ENCODE results near the gene ITPR2.

ITPR2 gene

DNA sequence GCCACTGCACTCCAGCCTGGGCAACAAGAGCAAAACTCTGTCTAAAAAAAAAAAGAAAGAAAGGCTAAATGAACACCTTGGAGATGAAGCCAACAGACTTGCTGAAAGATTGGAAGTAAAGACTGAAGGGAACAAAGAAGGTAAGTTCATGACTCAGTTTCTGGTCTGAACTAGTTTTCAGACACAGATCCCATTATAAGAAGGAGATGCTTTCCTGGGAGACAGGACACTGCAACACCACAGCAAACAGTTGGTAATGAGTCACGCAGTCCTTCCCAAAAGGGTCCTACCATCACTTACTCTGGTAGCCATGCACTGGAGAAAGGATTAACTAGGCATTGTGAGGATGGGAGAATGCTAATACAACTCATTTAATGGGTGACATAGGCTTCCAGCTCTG, 540.4 kb downstream of the ITPR2 start:
- Histone ChIP-seq H3K4me3 (replicated peaks; ENCODE audit: insufficient read depth, low read length) (no peak overlapping the region), H3K27me3 (ENCODE audit: insufficient read depth, poor library complexity, severe bottlenecking) (no peaks in the 10 kb centered on the region), H3K27ac (replicated peaks) (no peak overlapping the region)
- no peak for DNase-seq (ENCODE audit: low read depth in 1 of 2, low spot score in 1 of 2)
- TF ChIP-seq POLR2AphosphoS5 (IDR thresholded peaks at IDR 0.05; ENCODE audit: low read depth) (no peak), SPI1 (IDR thresholded peaks at IDR 0.05; ENCODE audit: borderline replicate concordance, low read depth) (no peak), GABPA (IDR thresholded peaks at IDR 0.05; ENCODE audit: low read depth) (no peak)
- TF ChIP-seq, protein P1, sequence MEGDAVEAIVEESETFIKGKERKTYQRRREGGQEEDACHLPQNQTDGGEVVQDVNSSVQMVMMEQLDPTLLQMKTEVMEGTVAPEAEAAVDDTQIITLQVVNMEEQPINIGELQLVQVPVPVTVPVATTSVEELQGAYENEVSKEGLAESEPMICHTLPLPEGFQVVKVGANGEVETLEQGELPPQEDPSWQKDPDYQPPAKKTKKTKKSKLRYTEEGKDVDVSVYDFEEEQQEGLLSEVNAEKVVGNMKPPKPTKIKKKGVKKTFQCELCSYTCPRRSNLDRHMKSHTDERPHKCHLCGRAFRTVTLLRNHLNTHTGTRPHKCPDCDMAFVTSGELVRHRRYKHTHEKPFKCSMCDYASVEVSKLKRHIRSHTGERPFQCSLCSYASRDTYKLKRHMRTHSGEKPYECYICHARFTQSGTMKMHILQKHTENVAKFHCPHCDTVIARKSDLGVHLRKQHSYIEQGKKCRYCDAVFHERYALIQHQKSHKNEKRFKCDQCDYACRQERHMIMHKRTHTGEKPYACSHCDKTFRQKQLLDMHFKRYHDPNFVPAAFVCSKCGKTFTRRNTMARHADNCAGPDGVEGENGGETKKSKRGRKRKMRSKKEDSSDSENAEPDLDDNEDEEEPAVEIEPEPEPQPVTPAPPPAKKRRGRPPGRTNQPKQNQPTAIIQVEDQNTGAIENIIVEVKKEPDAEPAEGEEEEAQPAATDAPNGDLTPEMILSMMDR (IDR thresholded peaks at IDR 0.05; ENCODE audit: insufficient read depth, low read length), result no peak
- TF ChIP-seq, protein P2, sequence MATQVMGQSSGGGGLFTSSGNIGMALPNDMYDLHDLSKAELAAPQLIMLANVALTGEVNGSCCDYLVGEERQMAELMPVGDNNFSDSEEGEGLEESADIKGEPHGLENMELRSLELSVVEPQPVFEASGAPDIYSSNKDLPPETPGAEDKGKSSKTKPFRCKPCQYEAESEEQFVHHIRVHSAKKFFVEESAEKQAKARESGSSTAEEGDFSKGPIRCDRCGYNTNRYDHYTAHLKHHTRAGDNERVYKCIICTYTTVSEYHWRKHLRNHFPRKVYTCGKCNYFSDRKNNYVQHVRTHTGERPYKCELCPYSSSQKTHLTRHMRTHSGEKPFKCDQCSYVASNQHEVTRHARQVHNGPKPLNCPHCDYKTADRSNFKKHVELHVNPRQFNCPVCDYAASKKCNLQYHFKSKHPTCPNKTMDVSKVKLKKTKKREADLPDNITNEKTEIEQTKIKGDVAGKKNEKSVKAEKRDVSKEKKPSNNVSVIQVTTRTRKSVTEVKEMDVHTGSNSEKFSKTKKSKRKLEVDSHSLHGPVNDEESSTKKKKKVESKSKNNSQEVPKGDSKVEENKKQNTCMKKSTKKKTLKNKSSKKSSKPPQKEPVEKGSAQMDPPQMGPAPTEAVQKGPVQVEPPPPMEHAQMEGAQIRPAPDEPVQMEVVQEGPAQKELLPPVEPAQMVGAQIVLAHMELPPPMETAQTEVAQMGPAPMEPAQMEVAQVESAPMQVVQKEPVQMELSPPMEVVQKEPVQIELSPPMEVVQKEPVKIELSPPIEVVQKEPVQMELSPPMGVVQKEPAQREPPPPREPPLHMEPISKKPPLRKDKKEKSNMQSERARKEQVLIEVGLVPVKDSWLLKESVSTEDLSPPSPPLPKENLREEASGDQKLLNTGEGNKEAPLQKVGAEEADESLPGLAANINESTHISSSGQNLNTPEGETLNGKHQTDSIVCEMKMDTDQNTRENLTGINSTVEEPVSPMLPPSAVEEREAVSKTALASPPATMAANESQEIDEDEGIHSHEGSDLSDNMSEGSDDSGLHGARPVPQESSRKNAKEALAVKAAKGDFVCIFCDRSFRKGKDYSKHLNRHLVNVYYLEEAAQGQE (IDR thresholded peaks at IDR 0.05; ENCODE audit: insufficient replicate concordance, low read depth), result no peak

DNA sequence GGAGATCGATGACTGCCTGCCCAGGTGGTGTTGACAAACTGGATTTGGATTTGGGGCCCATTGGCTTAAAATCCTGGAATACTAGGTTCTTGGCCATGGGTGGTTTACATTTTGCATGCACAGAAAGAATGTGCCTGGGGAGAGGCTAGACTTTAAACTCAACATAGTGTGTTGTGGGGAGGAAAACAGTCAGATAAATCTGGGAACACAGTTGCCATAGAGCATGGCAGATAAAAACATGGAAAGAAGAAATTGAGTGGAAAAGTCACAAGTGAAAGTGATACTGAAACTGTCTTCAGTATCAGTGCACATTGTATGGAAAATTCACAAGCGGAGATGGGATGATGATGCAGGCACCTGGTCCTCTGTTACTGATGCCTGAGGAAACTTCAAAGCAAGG, 542.4 kb downstream of the ITPR2 start:
- DNase-seq (ENCODE audit: low read depth in 1 of 2, low spot score in 1 of 2), result no peak
- no peak overlapping the region for H3K27ac ChIP-seq (replicated peaks)
- no peak for TF ChIP-seq POLR2AphosphoS5 (IDR thresholded peaks at IDR 0.05; ENCODE audit: low read depth)
- no peak for TF ChIP-seq GABPA (IDR thresholded peaks at IDR 0.05; ENCODE audit: low read depth)
- TF ChIP-seq, protein P2 (IDR thresholded peaks at IDR 0.05; ENCODE audit: insufficient replicate concordance, low read depth), result no peak
- no peak for TF ChIP-seq SPI1 (IDR thresholded peaks at IDR 0.05; ENCODE audit: borderline replicate concordance, low read depth)
- TF ChIP-seq, protein P1 (IDR thresholded peaks at IDR 0.05; ENCODE audit: insufficient read depth, low read length), result no peak
- no peaks in the 10 kb centered on the region for H3K27me3 ChIP-seq (ENCODE audit: insufficient read depth, poor library complexity, severe bottlenecking)
- no peak overlapping the region for H3K4me3 ChIP-seq (replicated peaks; ENCODE audit: insufficient read depth, low read length)

DNA sequence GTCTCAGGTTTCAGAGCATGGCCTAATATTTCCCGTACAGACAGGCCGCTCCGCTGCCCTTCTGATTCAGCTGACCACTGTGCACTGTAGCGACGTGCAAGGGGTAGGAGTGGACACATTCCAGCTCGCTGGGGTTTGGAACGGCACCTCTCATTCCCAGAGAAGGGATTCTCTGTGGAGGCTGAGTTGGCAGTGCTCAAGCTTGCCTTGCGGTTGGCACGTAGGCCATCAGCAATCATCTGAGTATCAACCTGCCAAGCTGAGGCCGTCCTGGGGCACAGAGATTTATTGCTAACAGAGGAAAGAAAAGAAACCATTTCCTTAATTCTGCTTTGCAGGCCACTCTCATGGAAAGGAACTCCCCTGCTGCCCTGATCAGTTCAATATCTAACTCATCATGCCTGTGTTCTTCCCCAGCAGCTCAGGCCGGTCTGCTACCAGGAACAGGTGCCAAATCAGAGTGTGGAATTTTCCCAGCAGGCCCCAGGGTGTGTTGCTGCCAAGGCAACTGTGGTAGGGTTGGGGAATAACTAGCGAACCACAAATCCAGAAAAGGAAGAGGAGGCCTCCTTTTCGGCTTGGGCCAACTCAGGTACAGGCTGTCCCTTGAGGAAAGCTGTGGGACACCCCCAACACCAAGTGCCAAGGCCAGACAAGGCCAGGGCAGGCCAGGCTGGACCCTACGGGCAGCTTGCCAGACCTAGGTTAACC, 545.2 kb downstream of the ITPR2 start:
- H3K27me3 ChIP-seq (ENCODE audit: insufficient read depth, poor library complexity, severe bottlenecking), result no peaks in the 10 kb centered on the region
- no peak overlapping the region for H3K27ac ChIP-seq (replicated peaks)
- TF ChIP-seq POLR2AphosphoS5 (IDR thresholded peaks at IDR 0.05; ENCODE audit: low read depth) (no peak), GABPA (IDR thresholded peaks at IDR 0.05; ENCODE audit: low read depth) (no peak), SPI1 (IDR thresholded peaks at IDR 0.05; ENCODE audit: borderline replicate concordance, low read depth) (no peak)
- TF ChIP-seq, protein P2 (IDR thresholded peaks at IDR 0.05; ENCODE audit: insufficient replicate concordance, low read depth), result no peak
- TF ChIP-seq, protein P1 (IDR thresholded peaks at IDR 0.05; ENCODE audit: insufficient read depth, low read length), result no peak
- H3K4me3 ChIP-seq (replicated peaks; ENCODE audit: insufficient read depth, low read length), result no peak overlapping the region
- DNase-seq (ENCODE audit: low read depth in 1 of 2, low spot score in 1 of 2), result no peak

Measured in HL-60 (cell line).